MCF 10A (cell line): ENCODE measurements around the gene FXYD5. TPM values are rescaled to one million over a fixed set of nuclear protein-coding genes. Genes with fewer than 3 reads are reported as not detected.
A peak's percentile ranks its signal among the peaks of the same experiment; 100 is the strongest.

Experiments used
- BruUV-seq: library from RNA; stranded (reverse); fragments of 400-500 nt; replicated peaks from 2 replicates; lab custom pipeline; 2021; lab: Mats Ljungman, UMichigan
- CTCF ChIA-PET: fragments of 300-600 bp; sonication (Branson Sonifier 250); formaldehyde crosslinking; extraction: SDS; loops from one replicate; lab custom pipeline; 2021; ENCODE audit warnings: antibody characterized with exemption, inconsistent platforms; lab: Yijun Ruan, JAX
- POLR2A ChIA-PET: fragments of 300-600, 350-650 bp; sonication (Branson Sonifier 250); formaldehyde crosslinking; extraction: SDS; loops from one replicate; lab custom pipeline; 2020; ENCODE audit warnings: antibody characterized with exemption, inconsistent platforms; lab: Yijun Ruan, JAX
- DNase-seq: peaks from one replicate; pipeline ENCODE4 v3.0.0-alpha.2; 2018; ENCODE audit not compliant: unreplicated experiment
- H3K27ac Mint-ChIP-seq: one replicate; pipeline ENCODE4 v1.8.0; 2022; ENCODE audit warnings: mild to moderate bottlenecking, low read depth, mixed read lengths; ENCODE audit not compliant: unreplicated experiment
- H3K27me3 Mint-ChIP-seq: one replicate; pipeline ENCODE4 v1.8.0; 2022; ENCODE audit warnings: mixed read lengths; ENCODE audit not compliant: insufficient read depth, unreplicated experiment
- H3K36me3 Mint-ChIP-seq: one replicate; pipeline ENCODE4 v1.8.0; 2022; ENCODE audit warnings: mild to moderate bottlenecking, moderate library complexity, mixed read lengths; ENCODE audit not compliant: insufficient read depth, unreplicated experiment
- H3K4me1 Mint-ChIP-seq: one replicate; pipeline ENCODE4 v1.8.0; 2022; ENCODE audit warnings: mixed read lengths; ENCODE audit not compliant: insufficient read depth, unreplicated experiment
- H3K4me3 Mint-ChIP-seq: one replicate; pipeline ENCODE4 v1.8.0; 2022; ENCODE audit warnings: mild to moderate bottlenecking, moderate library complexity, mixed read lengths; ENCODE audit not compliant: unreplicated experiment
- H3K9me3 Mint-ChIP-seq: one replicate; pipeline ENCODE4 v1.8.0; 2022; ENCODE audit warnings: mixed read lengths; ENCODE audit not compliant: unreplicated experiment
- CTCF ChIP-seq: fragments of 200-600 bp; IDR thresholded peaks from one replicate; pipeline ENCODE4 v1.8.0; 2022; ENCODE audit warnings: antibody characterized with exemption, mild to moderate bottlenecking; ENCODE audit not compliant: unreplicated experiment
- intact Hi-C: fragments of 100-400 bp; cut with micrococcal nuclease; formaldehyde crosslinking; loops from 2 replicates; pipeline ENCODE4 v1.14.1; 2022
- total RNA-seq: library from RNA; stranded (reverse); gene quantifications from 2 replicates; pipeline ENCODE4 v1.2.3, GENCODE V29; 2022

Gene FXYD5
- total RNA-seq, 1 experiment from 2014 or later: 150 TPM

- Mint-ChIP-seq H3K27me3 (no peaks in the 10 kb centered on the region), H3K27ac (peak overlapping the region; percentile 20), H3K9me3 (no peaks in the 10 kb centered on the region), H3K36me3 (no peaks in the 10 kb centered on the region), H3K4me3 (no peak overlapping the region), H3K4me1 (no peaks in the 10 kb centered on the region)
- TF ChIP-seq CTCF: no peak
- CTCF ChIA-PET: no interaction called here
- DNase-seq: no peak
- intact Hi-C loops: no loop called here
- no TSS peak for BruUV-seq
- POLR2A ChIA-PET: no interaction called here
Measured at GRCh38 chr19:35212241-35212640, 57.7 kb downstream of the FXYD5 start.

DNA sequence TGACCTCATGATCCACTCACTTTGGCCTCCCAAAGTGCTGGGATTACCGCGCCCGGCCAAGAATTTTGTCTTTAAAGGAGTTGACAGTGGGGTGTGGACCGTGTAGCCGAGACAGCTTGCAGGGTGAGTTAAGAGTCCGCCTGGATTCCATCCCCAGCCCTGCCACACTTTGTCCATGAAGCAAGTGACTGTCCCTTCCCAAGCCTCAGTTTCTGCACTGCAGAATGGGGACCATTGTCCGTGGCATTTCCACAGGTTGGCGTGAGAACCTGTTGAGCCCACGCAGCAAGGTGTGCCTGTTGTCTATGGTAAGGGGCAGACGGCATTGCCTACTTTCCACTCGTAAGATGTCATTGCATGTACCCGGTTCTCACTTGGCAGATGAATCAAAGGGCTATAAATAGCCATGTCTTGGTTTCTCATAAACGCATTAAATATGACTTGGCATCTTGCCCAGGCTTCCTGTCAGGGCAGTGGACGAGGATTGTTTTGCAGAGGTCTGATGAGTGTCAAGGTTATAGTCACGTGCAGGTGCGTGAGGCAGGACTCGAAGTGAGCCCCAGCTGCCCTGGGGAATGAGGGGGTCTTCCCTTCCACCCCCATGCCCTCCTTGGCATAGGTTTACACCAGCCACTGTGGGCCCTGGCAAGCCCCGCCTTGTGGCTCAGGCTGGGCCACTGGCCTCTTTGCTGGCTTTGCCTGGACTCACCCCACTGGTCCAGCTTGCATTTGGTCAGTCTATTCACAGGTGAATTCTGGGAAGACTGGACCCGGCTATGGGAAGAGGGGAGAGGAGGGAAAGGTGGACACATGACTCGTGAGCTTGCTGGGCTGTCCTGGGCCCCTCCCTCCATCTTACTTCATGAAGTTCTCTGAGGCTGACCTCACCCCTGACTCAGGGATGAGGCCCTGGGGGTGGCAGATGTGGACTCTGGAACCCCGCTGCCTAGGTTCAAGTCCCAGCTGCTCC is 59.4 kb downstream of the FXYD5 start:
- ChIA-PET CTCF (interaction anchor here (0.5 to 0.9 kb wide), 5 partner anchors 12 to 916 kb away, joined by 3 to 4 read pairs (median 3); no protein-coding TSS in a partner anchor), POLR2A (interaction anchor here (0.6 to 2.2 kb wide), 6 partner anchors 9 to 98 kb away, joined by 3 to 8 read pairs (median 3); partner anchors contain the start of gene FXYD3)
- Mint-ChIP-seq H3K4me1 (no peaks in the 10 kb centered on the region), H3K36me3 (no peaks in the 10 kb centered on the region), H3K27ac (peak overlapping the region; percentile 16), H3K27me3 (no peaks in the 10 kb centered on the region), H3K9me3 (no peaks in the 10 kb centered on the region), H3K4me3 (no peak overlapping the region)
- no TSS peak for BruUV-seq
- intact Hi-C loops: no loop called here
- peak; percentile 99 for DNase-seq
- no peak for TF ChIP-seq CTCF

- Mint-ChIP-seq H3K36me3 (no peaks in the 10 kb centered on the region), H3K27me3 (no peaks in the 10 kb centered on the region), H3K27ac (no peak overlapping the region), H3K4me1 (no peaks in the 10 kb centered on the region), H3K4me3 (no peak overlapping the region), H3K9me3 (peaks cover 8% of the 10 kb centered on the region)
- CTCF ChIA-PET: interaction anchor here (0.5 to 0.9 kb wide), 4 partner anchors 42 to 242 kb away, joined by 3 to 4 read pairs (median 4); no protein-coding TSS in a partner anchor
- intact Hi-C loops: no loop called here
- no peak for DNase-seq
- no peak for TF ChIP-seq CTCF
- no TSS peak for BruUV-seq
- POLR2A ChIA-PET: interaction anchor here (0.6 to 2.2 kb wide), 7 partner anchors 8 to 294 kb away, joined by 3 to 8 read pairs (median 3); no protein-coding TSS in a partner anchor
Measured at GRCh38 chr19:35214766-35215422, 60.4 kb downstream of the FXYD5 start.
